ENCODE data around the gene R3HCC1L. TPM values are rescaled to one million over a fixed set of nuclear protein-coding genes. Genes with fewer than 3 reads are reported as not detected.
"Not testable (repeated sequence)": the region's sequence is repeated elsewhere in the genome, so short reads cannot be mapped to it uniquely, and the experiment has no call there.

Gene R3HCC1L
- total and polyA plus RNA-seq, 11 donors = 4.0 to 8.6 (median 5.2) TPM

DNA sequence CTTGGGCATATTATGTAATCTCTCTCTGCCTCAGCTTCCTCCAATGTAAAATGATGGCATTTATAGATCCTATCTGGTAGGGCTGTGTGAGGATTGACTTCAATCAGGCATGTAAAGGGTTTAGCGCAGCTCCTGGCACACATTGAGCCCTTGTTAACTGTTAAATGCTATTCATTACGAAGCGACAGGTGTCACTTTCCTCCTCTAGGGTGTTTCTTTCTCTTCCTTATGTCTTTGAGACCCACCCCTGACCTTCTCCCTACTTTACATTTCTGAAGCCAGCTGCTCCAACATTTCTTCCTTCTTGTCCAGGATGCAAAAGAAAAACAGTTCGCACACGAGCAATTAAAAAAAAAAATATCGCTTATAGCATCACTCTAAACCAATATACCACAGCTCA lies 5.7 kb upstream of the R3HCC1L start:
- H3K4me3 ChIP-seq = no peak overlapping the region
- ATAC-seq (no peak), DNase-seq (no peak)
- intact Hi-C loops (cut with DNase I) = no loop called here
- 80 to 87% (median 83%) methylated on average over 6 of the region's 6 CpGs for WGBS, 4 donors
- H3K27ac ChIP-seq = no peak overlapping the region
- peaks cover 0 to 11% (median 0%) of the 10 kb centered on the region in 12 donors for H3K9me3 ChIP-seq
- no peaks in the 10 kb centered on the region for H3K36me3 ChIP-seq
- peaks cover 0 to 14% (median 0%) of the 10 kb centered on the region in 9 donors for H3K27me3 ChIP-seq
- TF ChIP-seq POLR2A (IDR thresholded peaks at IDR 0.05) = no peak
- TF ChIP-seq, protein P1, sequence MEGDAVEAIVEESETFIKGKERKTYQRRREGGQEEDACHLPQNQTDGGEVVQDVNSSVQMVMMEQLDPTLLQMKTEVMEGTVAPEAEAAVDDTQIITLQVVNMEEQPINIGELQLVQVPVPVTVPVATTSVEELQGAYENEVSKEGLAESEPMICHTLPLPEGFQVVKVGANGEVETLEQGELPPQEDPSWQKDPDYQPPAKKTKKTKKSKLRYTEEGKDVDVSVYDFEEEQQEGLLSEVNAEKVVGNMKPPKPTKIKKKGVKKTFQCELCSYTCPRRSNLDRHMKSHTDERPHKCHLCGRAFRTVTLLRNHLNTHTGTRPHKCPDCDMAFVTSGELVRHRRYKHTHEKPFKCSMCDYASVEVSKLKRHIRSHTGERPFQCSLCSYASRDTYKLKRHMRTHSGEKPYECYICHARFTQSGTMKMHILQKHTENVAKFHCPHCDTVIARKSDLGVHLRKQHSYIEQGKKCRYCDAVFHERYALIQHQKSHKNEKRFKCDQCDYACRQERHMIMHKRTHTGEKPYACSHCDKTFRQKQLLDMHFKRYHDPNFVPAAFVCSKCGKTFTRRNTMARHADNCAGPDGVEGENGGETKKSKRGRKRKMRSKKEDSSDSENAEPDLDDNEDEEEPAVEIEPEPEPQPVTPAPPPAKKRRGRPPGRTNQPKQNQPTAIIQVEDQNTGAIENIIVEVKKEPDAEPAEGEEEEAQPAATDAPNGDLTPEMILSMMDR (IDR thresholded peaks at IDR 0.05) = no peak
- peaks cover 0 to 5% (median 0%) of the 10 kb centered on the region in 12 donors for H3K4me1 ChIP-seq

DNA sequence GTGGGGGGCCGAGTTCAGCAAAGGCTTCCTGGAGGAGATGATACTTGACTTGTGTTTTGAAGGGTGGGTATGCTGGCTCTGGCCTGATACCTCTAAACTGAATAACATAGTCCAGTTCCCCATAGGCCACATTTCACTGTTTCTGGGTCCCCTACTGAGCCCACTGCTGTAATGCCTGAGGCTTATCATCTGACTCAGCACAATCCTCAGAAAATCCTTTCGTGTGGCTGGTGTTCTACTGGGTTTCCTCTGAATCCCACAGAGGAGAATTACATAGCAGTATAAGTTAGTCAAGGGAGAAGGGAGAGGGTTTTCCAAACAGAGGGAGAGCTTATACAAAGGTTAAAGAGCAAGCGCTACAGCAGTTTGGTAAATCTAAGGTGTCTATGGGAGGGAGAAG lies 2.8 kb upstream of the R3HCC1L start:
- H3K9me3 ChIP-seq = peaks cover 0 to 11% (median 0%) of the 10 kb centered on the region in 12 donors
- TF ChIP-seq POLR2A (IDR thresholded peaks at IDR 0.05) = no peak
- TF ChIP-seq, protein P1 (IDR thresholded peaks at IDR 0.05) = no peak
- peaks cover 0 to 12% (median 0%) of the 10 kb centered on the region in 9 donors for H3K27me3 ChIP-seq
- no peak for ATAC-seq
- peaks cover 0 to 25% (median 7%) of the 10 kb centered on the region in 12 donors for H3K4me1 ChIP-seq
- no peaks in the 10 kb centered on the region for H3K36me3 ChIP-seq
- WGBS, 4 donors = 79 to 83% (median 82%) methylated on average over 3 of the region's 3 CpGs
- H3K27ac ChIP-seq = no peak overlapping the region
- H3K4me3 ChIP-seq = no peak overlapping the region
- intact Hi-C loops (cut with DNase I) = loop anchor here in 1 of 10 donors (5.0 kb wide), 1 partner anchor 84 kb away; no protein-coding TSS in a partner anchor
- no peak for DNase-seq

DNA sequence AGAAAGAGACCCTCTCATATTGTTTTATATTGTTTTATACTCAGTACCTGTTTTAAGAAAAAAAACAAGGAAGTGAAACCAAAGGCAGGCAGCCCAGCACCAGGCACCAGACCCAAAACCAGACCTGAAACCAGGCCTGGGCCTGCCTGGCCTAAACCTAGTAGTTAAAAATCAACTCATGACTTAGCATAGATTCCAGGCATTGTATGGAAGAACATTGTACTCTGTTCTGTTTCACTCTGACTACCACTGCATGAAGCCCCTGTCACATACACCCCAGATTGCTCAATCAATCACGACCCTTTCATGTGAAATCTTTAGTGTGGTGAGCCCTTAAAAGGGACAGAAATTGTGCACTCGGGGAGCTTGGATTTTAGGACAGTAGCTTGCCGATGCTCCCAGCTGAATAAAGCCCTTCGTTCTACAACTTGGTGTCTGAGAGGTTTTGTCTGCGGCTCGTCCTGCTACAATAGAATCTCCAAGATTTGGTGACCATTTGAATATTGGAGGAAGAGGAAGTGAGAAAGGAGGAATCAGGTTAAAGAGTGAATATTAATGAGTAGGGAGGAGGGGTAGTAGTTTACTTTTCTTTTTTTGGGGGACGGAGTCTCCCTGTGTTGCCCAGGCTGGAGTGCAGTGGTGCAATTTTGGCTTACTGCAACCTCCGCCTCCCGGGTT lies 1.2 kb upstream of the R3HCC1L start:
- H3K4me1 ChIP-seq = peaks cover 0 to 40% (median 7%) of the 10 kb centered on the region in 12 donors
- whole genome bisulfite sequencing, 4 donors = 95 to 96% (median 95%) methylated on average over 9 of the region's 9 CpGs
- not testable (repeated sequence) for ATAC-seq, H3K36me3 ChIP-seq, H3K27ac ChIP-seq, DNase-seq, H3K4me3 ChIP-seq, H3K27me3 ChIP-seq
- intact Hi-C loops (cut with DNase I) = loop anchor here in 1 of 10 donors (5.0 kb wide), 1 partner anchor 86 kb away; no protein-coding TSS in a partner anchor
- H3K9me3 ChIP-seq = peaks cover 0 to 11% (median 0%) of the 10 kb centered on the region in 12 donors

DNA sequence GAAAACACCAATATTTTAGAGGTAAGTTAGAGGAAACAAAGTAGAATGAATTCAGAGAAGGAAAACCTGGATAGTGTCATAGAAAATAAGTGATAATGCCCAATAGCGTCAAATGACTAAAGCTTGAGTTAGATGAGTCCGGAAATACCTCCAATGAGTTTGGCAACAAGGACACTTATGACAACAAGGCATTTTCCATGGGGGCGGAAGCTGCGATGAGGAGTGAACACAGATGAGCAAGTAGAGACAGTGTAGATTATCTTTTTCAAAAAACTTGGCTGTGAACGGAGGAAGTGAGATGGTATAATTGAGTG lies 383 bp upstream of the R3HCC1L start:
- Histone ChIP-seq H3K9me3 (peaks cover 0 to 11% (median 0%) of the 10 kb centered on the region in 12 donors), H3K36me3 (no peaks in the 10 kb centered on the region), H3K27ac (peak overlapping the region in 11 of 12 donors; percentile 82 to 99 (median 93)), H3K4me3 (peak overlapping the region; percentile 65 to 100 (median 96)), H3K4me1 (peaks cover 0 to 48% (median 11%) of the 10 kb centered on the region in 12 donors), H3K27me3 (no peaks in the 10 kb centered on the region)
- intact Hi-C loops (cut with DNase I) = loop anchor here in 1 of 10 donors (5.0 kb wide), 1 partner anchor 87 kb away; no protein-coding TSS in a partner anchor
- ATAC-seq (peak in 1 of 4 donors; percentile 9), DNase-seq (no peak)
- WGBS, 4 donors = 69 to 80% (median 70%) methylated on average over 5 of the region's 5 CpGs
- TF ChIP-seq POLR2A (IDR thresholded peaks at IDR 0.05) = no peak
- TF ChIP-seq, protein P1 (IDR thresholded peaks at IDR 0.05) = no peak
